RWPE2 (cell line): ENCODE measurements around the gene SERPINB12.

Experiments used
- ATAC-seq: fragments of 200-7000 bp; cut with Tn5 transposase; 3 replicates; pipeline ENCODE4 v1.9.1; 2021; ENCODE audit warnings: low read depth
- DNase-seq: peaks from one replicate; pipeline ENCODE4 v3.0.0-alpha.2; 2020; ENCODE audit warnings: low spot score
- H3K27ac ChIP-seq: fragments of 450-650 bp; 2 replicates; pipeline ENCODE4 v1.5.1; 2017; ENCODE audit warnings: mild to moderate bottlenecking; ENCODE audit not compliant: poor library complexity, severe bottlenecking
- H3K27me3 ChIP-seq: fragments of 250-450 bp; sonication (Bioruptor Pico); 2 replicates; pipeline ENCODE4 v1.5.1; 2021; ENCODE audit warnings: mild to moderate bottlenecking, moderate library complexity; ENCODE audit not compliant: insufficient read depth, poor library complexity, severe bottlenecking
- H3K36me3 ChIP-seq: fragments of 250-450 bp; sonication (Bioruptor Pico); 2 replicates; pipeline ENCODE4 v1.5.1; 2020; ENCODE audit warnings: low read depth, mild to moderate bottlenecking, moderate library complexity
- H3K4me1 ChIP-seq: fragments of 250-450 bp; sonication (Bioruptor Pico); 2 replicates; pipeline ENCODE4 v1.5.1; 2021; ENCODE audit warnings: mild to moderate bottlenecking, moderate library complexity; ENCODE audit not compliant: insufficient read depth, poor library complexity, severe bottlenecking
- H3K4me3 ChIP-seq: fragments of 250-450 bp; sonication (Bioruptor Pico); 2 replicates; pipeline ENCODE4 v1.5.1; 2021; ENCODE audit warnings: mild to moderate bottlenecking, moderate library complexity; ENCODE audit not compliant: severe bottlenecking
- H3K9me3 ChIP-seq: fragments of 250-450 bp; sonication (Bioruptor Pico); 2 replicates; pipeline ENCODE4 v1.5.1; 2021; ENCODE audit warnings: mild to moderate bottlenecking, moderate library complexity; ENCODE audit not compliant: severe bottlenecking
- TF ChIP-seq, protein P1 (sequence below): fragments of 450-650 bp; IDR thresholded peaks from one replicate; pipeline ENCODE4 v1.5.1; 2017; ENCODE audit warnings: mild to moderate bottlenecking, moderate library complexity; ENCODE audit not compliant: poor library complexity, severe bottlenecking

The SERPINB12 gene

GRCh38 chr18:63590966-63591695, 49.0 kb downstream of the SERPINB12 start:
- no peak overlapping the region for H3K27ac ChIP-seq
- no peak overlapping the region for H3K4me3 ChIP-seq
- ATAC-seq, result no peak
- no peaks in the 10 kb centered on the region for H3K27me3 ChIP-seq
- no peak for DNase-seq
- no peaks in the 10 kb centered on the region for H3K36me3 ChIP-seq
- no peaks in the 10 kb centered on the region for H3K9me3 ChIP-seq
- H3K4me1 ChIP-seq, result peaks cover 24% of the 10 kb centered on the region
- TF ChIP-seq, protein P1, sequence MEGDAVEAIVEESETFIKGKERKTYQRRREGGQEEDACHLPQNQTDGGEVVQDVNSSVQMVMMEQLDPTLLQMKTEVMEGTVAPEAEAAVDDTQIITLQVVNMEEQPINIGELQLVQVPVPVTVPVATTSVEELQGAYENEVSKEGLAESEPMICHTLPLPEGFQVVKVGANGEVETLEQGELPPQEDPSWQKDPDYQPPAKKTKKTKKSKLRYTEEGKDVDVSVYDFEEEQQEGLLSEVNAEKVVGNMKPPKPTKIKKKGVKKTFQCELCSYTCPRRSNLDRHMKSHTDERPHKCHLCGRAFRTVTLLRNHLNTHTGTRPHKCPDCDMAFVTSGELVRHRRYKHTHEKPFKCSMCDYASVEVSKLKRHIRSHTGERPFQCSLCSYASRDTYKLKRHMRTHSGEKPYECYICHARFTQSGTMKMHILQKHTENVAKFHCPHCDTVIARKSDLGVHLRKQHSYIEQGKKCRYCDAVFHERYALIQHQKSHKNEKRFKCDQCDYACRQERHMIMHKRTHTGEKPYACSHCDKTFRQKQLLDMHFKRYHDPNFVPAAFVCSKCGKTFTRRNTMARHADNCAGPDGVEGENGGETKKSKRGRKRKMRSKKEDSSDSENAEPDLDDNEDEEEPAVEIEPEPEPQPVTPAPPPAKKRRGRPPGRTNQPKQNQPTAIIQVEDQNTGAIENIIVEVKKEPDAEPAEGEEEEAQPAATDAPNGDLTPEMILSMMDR, result no peak

DNA sequence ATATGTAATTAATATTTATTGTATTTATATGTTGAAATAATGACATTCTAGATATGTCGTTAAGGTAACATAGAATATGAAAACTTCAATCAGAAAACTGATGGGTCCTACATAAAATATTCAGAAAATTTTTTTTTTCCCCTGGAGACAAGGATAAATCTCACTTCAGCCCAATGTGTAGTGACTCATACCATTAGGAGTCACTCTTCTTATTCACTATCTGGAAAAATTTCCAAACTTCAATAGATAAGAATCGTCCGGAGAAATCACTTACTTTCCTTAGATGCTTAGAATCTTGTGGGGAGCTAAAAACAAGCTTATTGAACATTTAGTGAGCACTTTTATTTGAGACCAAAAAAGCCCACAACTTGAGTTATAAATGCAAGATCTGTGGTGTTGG, 49.6 kb downstream of the SERPINB12 start:
- H3K4me1 ChIP-seq, result peaks cover 18% of the 10 kb centered on the region
- H3K9me3 ChIP-seq, result no peaks in the 10 kb centered on the region
- no peak overlapping the region for H3K4me3 ChIP-seq
- no peaks in the 10 kb centered on the region for H3K36me3 ChIP-seq
- no peak for ATAC-seq
- H3K27me3 ChIP-seq, result no peaks in the 10 kb centered on the region
- TF ChIP-seq, protein P1, result no peak
- no peak for DNase-seq
- H3K27ac ChIP-seq, result no peak overlapping the region

DNA sequence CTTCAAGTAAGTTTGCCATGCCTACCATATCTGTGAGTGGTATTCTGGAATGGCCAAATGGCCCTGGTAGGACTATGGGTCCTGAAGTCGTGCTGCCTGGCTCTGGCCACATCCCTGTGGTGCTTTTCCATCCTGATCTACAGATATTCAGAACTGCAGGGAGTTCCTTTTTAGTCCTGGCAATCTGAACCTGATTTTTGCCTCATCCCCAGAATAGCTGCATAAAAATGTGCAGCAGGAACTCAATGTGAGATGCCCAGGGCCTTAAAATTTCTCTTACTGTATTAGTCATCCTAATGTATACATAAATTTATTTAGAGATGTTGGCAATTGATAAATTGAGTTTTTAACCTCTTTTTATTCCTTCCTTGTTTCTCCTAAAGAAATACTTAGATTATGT, 50.3 kb downstream of the SERPINB12 start:
- Histone ChIP-seq H3K4me1 (peaks cover 14% of the 10 kb centered on the region), H3K36me3 (no peaks in the 10 kb centered on the region), H3K4me3 (no peak overlapping the region), H3K27ac (no peak overlapping the region), H3K9me3 (no peaks in the 10 kb centered on the region), H3K27me3 (no peaks in the 10 kb centered on the region)
- ATAC-seq (no peak), DNase-seq (no peak)
- TF ChIP-seq, protein P1, result no peak

GRCh38 chr18:63596964-63597363, 54.8 kb downstream of the SERPINB12 start:
- ATAC-seq (no peak), DNase-seq (no peak)
- no peaks in the 10 kb centered on the region for H3K9me3 ChIP-seq
- no peak overlapping the region for H3K4me3 ChIP-seq
- H3K36me3 ChIP-seq, result no peaks in the 10 kb centered on the region
- no peak overlapping the region for H3K27ac ChIP-seq
- H3K27me3 ChIP-seq, result no peaks in the 10 kb centered on the region
- peaks cover 1% of the 10 kb centered on the region for H3K4me1 ChIP-seq
- TF ChIP-seq, protein P1, result no peak

- Histone ChIP-seq H3K4me3 (no peak overlapping the region), H3K27me3 (no peaks in the 10 kb centered on the region), H3K9me3 (no peaks in the 10 kb centered on the region), H3K36me3 (no peaks in the 10 kb centered on the region), H3K27ac (peak overlapping the region; percentile 65), H3K4me1 (peaks cover 24% of the 10 kb centered on the region)
- ATAC-seq (no peak), DNase-seq (no peak)
- TF ChIP-seq, protein P1, result no peak
Measured at GRCh38 chr18:63603355-63603754, 61.2 kb downstream of the SERPINB12 start.
